K562 (cell line): ENCODE results near the gene ULBP1. TPM values are rescaled to one million over a fixed set of nuclear protein-coding genes. Genes with fewer than 3 reads are reported as not detected.

Source experiments
- ATAC-seq: fragments of 200-7000 bp; cut with Tn5 transposase; 3 replicates; pipeline ENCODE4 v1.9.1; 2020; ENCODE audit warnings: moderate library complexity
- BruUV-seq: library from RNA; stranded (reverse); fragments of 400-500 nt; replicated peaks from 2 replicates; lab custom pipeline; 2021; lab: Mats Ljungman, UMichigan
- CTCF ChIA-PET: fragments of 300-600 bp; formaldehyde crosslinking; extraction: SDS; loops from one replicate; lab custom pipeline; 2021; ENCODE audit warnings: low intra/inter-chr PET ratio; lab: Yijun Ruan, JAX
- POLR2A ChIA-PET: fragments of 300-600, 350-650 bp; sonication (Branson Sonifier 250); formaldehyde crosslinking; extraction: SDS; loops from one replicate; lab custom pipeline; 2021; ENCODE audit warnings: antibody characterized with exemption, inconsistent platforms; lab: Yijun Ruan, JAX
- DNase-seq, 4 experiments: peaks; one replicate each; pipeline versions ENCODE4 v3.0.0 to v3.0.0-alpha.2; 2011 to 2018; ENCODE audit warnings: low spot score in 3 of 4, mixed read lengths in 3 of 4; ENCODE audit errors: extremely low read depth in 1 of 4
- FAIRE-seq: peaks from 2 replicates; lab custom pipeline; 2011; peaks lifted over from hg19 to GRCh38; lab: Jason Lieb, UNC
- H2AFZ ChIP-seq: 2 replicates; pipeline ENCODE4 v1.6.0; 2011; ENCODE audit warnings: low read depth, low read length, control low read depth, inconsistent platforms
- H3K27ac ChIP-seq: fragments of 200-600 bp; 3 replicates; pipeline ENCODE4 v1.8.0; 2011; ENCODE audit warnings: low read depth, mild to moderate bottlenecking, control low read depth, inconsistent platforms, low read length, moderate library complexity, mixed read lengths; ENCODE audit errors: extremely low read depth
- H3K27me3 ChIP-seq, 2 experiments: fragments of 300-600 bp in 1 of 2; 2 replicates in 1 of 2; 3 replicates in 1 of 2; pipeline versions ENCODE4 v1.6.0 to v1.8.0; 2011; ENCODE audit warnings: inconsistent platforms in 2 of 2, low read length in 2 of 2, mild to moderate bottlenecking in 1 of 2, mixed read lengths in 1 of 2, moderate library complexity in 1 of 2; ENCODE audit not compliant: control insufficient read depth in 2 of 2, insufficient read depth in 2 of 2
- H3K36me3 ChIP-seq: fragments of 300-600 bp; 3 replicates; pipeline ENCODE4 v1.8.0; 2011; ENCODE audit warnings: mild to moderate bottlenecking, low read length, inconsistent platforms; ENCODE audit not compliant: control insufficient read depth, insufficient read depth
- H3K4me1 ChIP-seq, 2 experiments: fragments of 200-600 bp in 1 of 2; replicated peaks in 1 of 2; 2 replicates in 1 of 2; 3 replicates in 1 of 2; pipeline versions ENCODE4 v1.5.1 to v1.8.0; 2011; ENCODE audit warnings: inconsistent platforms in 2 of 2, low read length in 2 of 2, mild to moderate bottlenecking in 1 of 2, mixed read lengths in 1 of 2, moderate library complexity in 1 of 2; ENCODE audit not compliant: control insufficient read depth in 2 of 2, insufficient read depth in 2 of 2
- H3K4me2 ChIP-seq: 2 replicates; pipeline ENCODE4 v1.6.1; 2011; ENCODE audit warnings: low read length, control low read depth, inconsistent platforms, mixed read lengths; ENCODE audit not compliant: insufficient read depth
- H3K4me3 ChIP-seq: fragments of 200-600 bp; sonication (generic), shearing (Covaris generic); 2 replicates; pipeline ENCODE4 v1.5.1; 2016; ENCODE audit warnings: control low read depth, inconsistent platforms
- H3K79me2 ChIP-seq: fragments of 200-600 bp; 3 replicates; pipeline ENCODE4 v1.8.0; 2011; ENCODE audit warnings: low read length, inconsistent platforms; ENCODE audit not compliant: control insufficient read depth, insufficient read depth
- H3K9ac ChIP-seq, 2 experiments: 2 replicates each; pipeline versions ENCODE4 v1.6.0 to v1.6.1; 2011; ENCODE audit warnings: low read depth in 2 of 2, low read length in 2 of 2, control low read depth in 1 of 2, inconsistent platforms in 1 of 2, mild to moderate bottlenecking in 1 of 2, mixed read lengths in 1 of 2; ENCODE audit not compliant: insufficient read depth in 1 of 2
- H3K9me1 ChIP-seq: one replicate; pipeline ENCODE4 v1.6.0; 2011; ENCODE audit warnings: inconsistent platforms, mild to moderate bottlenecking, low read length, moderate library complexity; ENCODE audit not compliant: control insufficient read depth, insufficient read depth
- H3K9me3 ChIP-seq: replicated peaks from 2 replicates; pipeline ENCODE4 v1.5.1; 2011; ENCODE audit warnings: low read depth, low read length, inconsistent platforms; ENCODE audit not compliant: control insufficient read depth, insufficient read depth
- H4K20me1 ChIP-seq: replicated peaks from 2 replicates; pipeline ENCODE4 v1.6.1; 2011; ENCODE audit warnings: low read length, inconsistent platforms, mixed read lengths; ENCODE audit not compliant: control insufficient read depth, insufficient read depth
- ARHGAP35 ChIP-seq: fragments of 450-650 bp; IDR thresholded peaks from 2 replicates; pipeline ENCODE4 v1.6.1; 2018; ENCODE audit not compliant: partially characterized antibody
- CEBPB ChIP-seq: fragments of 450-650 bp; IDR thresholded peaks from 2 replicates; pipeline ENCODE4 v1.6.1; 2016; ENCODE audit warnings: missing genetic modification characterization, missing compliant biosample characterization
- CLOCK ChIP-seq: fragments of 250-450 bp; sonication (Bioruptor Pico); IDR thresholded peaks from 2 replicates; pipeline ENCODE4 v1.4.0; 2020; ENCODE audit warnings: mild to moderate bottlenecking, moderate library complexity, borderline replicate concordance
- ETS1 ChIP-seq: conservative IDR thresholded peaks from 2 replicates; pipeline ENCODE4 v1.6.1; 2011; ENCODE audit warnings: low read depth, mild to moderate bottlenecking, low read length; ENCODE audit not compliant: control insufficient read depth
- HLTF ChIP-seq: fragments of 450-650 bp; IDR thresholded peaks from 2 replicates; pipeline ENCODE4 v1.6.1; 2016
- NONO ChIP-seq, 2 experiments: fragments of 200-400 bp in 1 of 2; fragments of 450-650 bp in 1 of 2; formaldehyde crosslinking in 1 of 2; IDR thresholded peaks; 2 replicates each; pipeline ENCODE4 v1.6.1; 2017; ENCODE audit warnings: low read depth in 2 of 2, mild to moderate bottlenecking in 2 of 2, moderate library complexity in 2 of 2, low read length in 1 of 2
- POLR3G ChIP-seq: IDR thresholded peaks from 2 replicates; pipeline ENCODE4 v1.6.1; 2011; ENCODE audit not compliant: insufficient read length, insufficient replicate concordance; ENCODE audit errors: extremely low read depth
- SMAD4 ChIP-seq: fragments of 250-450 bp; sonication (Bioruptor Pico); conservative IDR thresholded peaks from 2 replicates; pipeline ENCODE4 v1.8.0; 2021; ENCODE audit warnings: inconsistent platforms, mild to moderate bottlenecking, moderate library complexity
- SNRNP70 ChIP-seq: fragments of 200-400 bp; formaldehyde crosslinking; optimal IDR thresholded peaks from 2 replicates; pipeline ENCODE3; 2017; ENCODE audit warnings: low read depth, low read length
- ZNF143 ChIP-seq: sonication (generic); formaldehyde crosslinking; IDR thresholded peaks from 2 replicates; pipeline ENCODE4 v1.9.0; 2022; ENCODE audit warnings: mild to moderate bottlenecking, missing genetic modification reagents
- ZNF354B ChIP-seq: fragments of 250-450 bp; sonication (Bioruptor Pico); IDR thresholded peaks from 2 replicates; pipeline ENCODE4 v1.4.0; 2020
- ZNF512 ChIP-seq: IDR thresholded peaks from 2 replicates; pipeline ENCODE4 v1.6.1; 2016; ENCODE audit warnings: missing genetic modification characterization, missing compliant biosample characterization
- WGBS: fragments of 100-300 bp; shearing (Covaris generic); methylation state at CpG from one replicate; pipeline ENCODE4 v1.1.6; 2016; ENCODE audit warnings: low coverage, mixed read lengths; ENCODE audit not compliant: insufficient coverage; ENCODE audit errors: missing lambda C conversion rate; 5-methylcytosine and 5-hydroxymethylcytosine counted together
- in situ Hi-C: fragments of 300-500 bp; cut with MboI; formaldehyde crosslinking; loops from 4 replicates; pipeline ENCODE4 v1.15.0; 2018; ENCODE audit warnings: inconsistent platforms, mixed read lengths
- intact Hi-C: fragments of 100-400 bp; cut with micrococcal nuclease; formaldehyde crosslinking; loops from 2 replicates; pipeline ENCODE4 v1.14.2; 2022
- polyA plus RNA-seq, 8 experiments: library from polyadenylated mRNA; depleted of rRNA in 4 of 8; stranded (reverse) in 5 of 8; unstranded in 3 of 8; fragments of >200 nt; fragmentation: Nextera tagmentation in 2 of 8; fragmentation: Illumina TruSeq in 1 of 8; extraction: Ambion mirVana in 2 of 8; extraction: Trizol in 1 of 8; gene quantifications; 2 replicates each; pipeline versions ENCODE4 v1.2.1 to v1.2.3, GENCODE V29; 2011 to 2014; ENCODE audit warnings: inconsistent platforms in 1 of 8, missing spikeins in 1 of 8
- total RNA-seq, 7 experiments: library from RNA; depleted of rRNA in 6 of 7; stranded (reverse); fragments of >200 nt in 6 of 7; fragmentation: Illumina TruSeq in 2 of 7; extraction: Trizol in 2 of 7; gene quantifications; 2 replicates each; pipeline versions ENCODE4 v1.2.1 to v1.2.3, GENCODE V29; 2011 to 2021; ENCODE audit warnings: low replicate concordance in 1 of 7

ULBP1 gene
- total and polyA plus RNA-seq, 9 of the 15 experiments (the other 6 are each of a cell fraction or from before 2014, with no cell fraction given) = 0.33 to 6.0 (median 2.5) TPM

- Histone ChIP-seq H3K9me1 (no peaks in the 10 kb centered on the region), H2AFZ (no peak overlapping the region), H3K4me3 (no peak overlapping the region), H3K9me3 (no peaks in the 10 kb centered on the region), H3K9ac (no peak overlapping the region), H3K27me3 (peaks cover 11 to 44% of the 10 kb centered on the region in 2 experiments; a peak in 4 of 5 replicates), H4K20me1 (no peaks in the 10 kb centered on the region; the same call in 1 of the 2 replicates), H3K79me2 (no peaks in the 10 kb centered on the region), H3K4me2 (no peak overlapping the region), H3K4me1 (no peaks in the 10 kb centered on the region), H3K36me3 (no peaks in the 10 kb centered on the region), H3K27ac (no peak overlapping the region)
- no TSS peak for BruUV-seq
- ChIA-PET POLR2A (no interaction called here), CTCF (no interaction called here)
- FAIRE-seq (no peak), DNase-seq (no peak), ATAC-seq (no peak)
- in situ Hi-C loops (no loop called here), intact Hi-C loops (no loop called here)
- WGBS = 0% methylated on average over 4 of the region's 4 CpGs
- no peak for TF ChIP-seq SMAD4 (CRISPR knock-in tag)
- no peak for TF ChIP-seq ZNF354B (CRISPR knock-in tag)
- no peak for TF ChIP-seq ZNF512 (tag)
- no peak for TF ChIP-seq HLTF
- no peak for TF ChIP-seq ZNF143
- no peak for TF ChIP-seq POLR3G
- TF ChIP-seq ARHGAP35 = no peak
- no peak for TF ChIP-seq CEBPB
- TF ChIP-seq SNRNP70 = no peak
- TF ChIP-seq CLOCK (CRISPR knock-in tag) = no peak
- no peak for TF ChIP-seq NONO (IDR thresholded peaks at IDR 0.05; ENCODE audit: low read depth in 2 of 2, low read length in 1 of 2)
- no peak for TF ChIP-seq ETS1
These were observed 13.5 kb downstream of the ULBP1 start for GRCh38 chr6:149977221-149977620.
